ENCODE results near the gene ARL8B.
"Not testable (repeated sequence)": the region's sequence is repeated elsewhere in the genome, so short reads cannot be mapped to it uniquely, and the experiment has no call there.

Gene ARL8B

GRCh38 chr3:5149306-5149880, 27.3 kb downstream of the ARL8B start:
- DNase-seq, result no peak

GRCh38 chr3:5151586-5151985, 29.5 kb downstream of the ARL8B start:
- no peak for DNase-seq

- DNase-seq, result no peak
These were observed 31.0 kb downstream of the ARL8B start for GRCh38 chr3:5153074-5153473.

- DNase-seq, result no peak
These were observed 33.1 kb downstream of the ARL8B start for GRCh38 chr3:5155241-5155640.

GRCh38 chr3:5160321-5160720, 38.2 kb downstream of the ARL8B start:
- DNase-seq, result no peak

GRCh38 chr3:5160940-5161858, 39.1 kb downstream of the ARL8B start:
- DNase-seq, result no peak

GRCh38 chr3:5162102-5162501, 40.0 kb downstream of the ARL8B start:
- DNase-seq, result no peak

- no peak for DNase-seq
These were observed 43.6 kb downstream of the ARL8B start for GRCh38 chr3:5165698-5166097.

GRCh38 chr3:5166846-5167245, 44.8 kb downstream of the ARL8B start:
- no peak for DNase-seq

- DNase-seq, result no peak
These were observed 46.0 kb downstream of the ARL8B start for GRCh38 chr3:5168110-5168509.

GRCh38 chr3:5169807-5170206, 47.7 kb downstream of the ARL8B start:
- no peak for DNase-seq

GRCh38 chr3:5170975-5171374, 48.9 kb downstream of the ARL8B start:
- DNase-seq, result no peak

GRCh38 chr3:5172018-5172417, 49.9 kb downstream of the ARL8B start:
- DNase-seq, result no peak

- not testable (repeated sequence) for DNase-seq
These were observed 56.9 kb downstream of the ARL8B start for GRCh38 chr3:5179036-5179435.

- DNase-seq, result no peak
These were observed 59.5 kb downstream of the ARL8B start for GRCh38 chr3:5181469-5182141.

GRCh38 chr3:5183714-5184113, 61.6 kb downstream of the ARL8B start:
- DNase-seq, result not testable (repeated sequence)

GRCh38 chr3:5184499-5184898, 62.4 kb downstream of the ARL8B start:
- no peak for DNase-seq

GRCh38 chr3:5185093-5185673, 63.1 kb downstream of the ARL8B start:
- no peak for DNase-seq

GRCh38 chr3:5186089-5186857, 64.2 kb downstream of the ARL8B start:
- no peak for DNase-seq

GRCh38 chr3:5186858-5187155, 64.7 kb downstream of the ARL8B start:
- DNase-seq, result no peak

GRCh38 chr3:5187156-5187919, 65.2 kb downstream of the ARL8B start, which contains the start of gene EDEM1:
EDEM1 (plus strand) TSS chr3:5187707; CDS start chr3:5187806, 99 bp downstream.
- DNase-seq, result peak; percentile 3

GRCh38 chr3:5187920-5188418, 65.9 kb downstream of the ARL8B start:
- DNase-seq, result no peak
